Neural progenitor cell (in vitro differentiated cells): ENCODE results near the gene SLC6A18. TPM values are rescaled to one million over a fixed set of nuclear protein-coding genes. Genes with fewer than 3 reads are reported as not detected.

Experiments used
- DNase-seq: peaks from one replicate; pipeline ENCODE4 v3.0.0-alpha.2; 2016; ENCODE audit warnings: low spot score
- H2AFZ ChIP-seq: fragments of 200-600 bp; sonication (generic); replicated peaks from 2 replicates; pipeline ENCODE4 v1.6.1; 2016; ENCODE audit warnings: antibody characterized with exemption
- H3F3A ChIP-seq: fragments of 200-600 bp; sonication (generic); 2 replicates; pipeline ENCODE4 v1.6.1; 2016; ENCODE audit warnings: antibody characterized with exemption, low read depth
- H3K27ac ChIP-seq: fragments of 200-600 bp; sonication (generic); 2 replicates; pipeline ENCODE4 v1.5.1; 2016; ENCODE audit warnings: mild to moderate bottlenecking
- H3K27me3 ChIP-seq: fragments of 200-600 bp; sonication (generic); 2 replicates; pipeline ENCODE4 v1.6.1; 2016; ENCODE audit warnings: mild to moderate bottlenecking, moderate library complexity
- H3K36me3 ChIP-seq: fragments of 200-600 bp; sonication (generic); 2 replicates; pipeline ENCODE4 v1.5.1; 2016
- H3K4me1 ChIP-seq: fragments of 200-600 bp; sonication (generic); 2 replicates; pipeline ENCODE4 v1.6.1; 2016; ENCODE audit warnings: mixed run types
- H3K4me2 ChIP-seq: fragments of 200-600 bp; sonication (generic); 2 replicates; pipeline ENCODE4 v1.6.1; 2016
- H3K4me3 ChIP-seq: fragments of 200-600 bp; sonication (generic); 2 replicates; pipeline ENCODE4 v1.5.1; 2016
- H3K79me2 ChIP-seq: fragments of 200-600 bp; sonication (generic); 2 replicates; pipeline ENCODE4 v1.6.1; 2016; ENCODE audit warnings: low read depth
- H3K9ac ChIP-seq: fragments of 200-600 bp; sonication (generic); 2 replicates; pipeline ENCODE4 v1.6.1; 2016
- H3K9me3 ChIP-seq: fragments of 200-600 bp; sonication (generic); 2 replicates; pipeline ENCODE4 v1.5.1; 2016; ENCODE audit warnings: low read depth
- H4K20me1 ChIP-seq: fragments of 200-600 bp; sonication (generic); 2 replicates; pipeline ENCODE4 v1.6.1; 2016; ENCODE audit warnings: low read depth
- H3K27ac Mint-ChIP-seq: 3 replicates; pipeline ENCODE4 v1.8.0; 2021; ENCODE audit warnings: mixed read lengths
- H3K27me3 Mint-ChIP-seq: 2 replicates; pipeline ENCODE4 v1.8.0; 2022; ENCODE audit warnings: low read depth, mild to moderate bottlenecking, inconsistent platforms, moderate library complexity, mixed read lengths; ENCODE audit not compliant: insufficient read depth
- H3K36me3 Mint-ChIP-seq: 3 replicates; pipeline ENCODE4 v1.8.0; 2021; ENCODE audit warnings: mixed read lengths
- H3K4me1 Mint-ChIP-seq: 3 replicates; pipeline ENCODE4 v1.8.0; 2021; ENCODE audit warnings: mixed read lengths
- H3K4me3 Mint-ChIP-seq: 3 replicates; pipeline ENCODE4 v1.8.0; 2021; ENCODE audit warnings: mild to moderate bottlenecking, moderate library complexity, mixed read lengths
- H3K9me3 Mint-ChIP-seq: 3 replicates; pipeline ENCODE4 v1.8.0; 2020; ENCODE audit warnings: mixed read lengths
- EZH2 ChIP-seq: fragments of 200-600 bp; sonication (generic); IDR thresholded peaks from 2 replicates; pipeline ENCODE4 v1.6.1; 2017; ENCODE audit warnings: antibody characterized with exemption, mild to moderate bottlenecking, moderate library complexity
- EZH2phosphoT487 ChIP-seq: fragments of 200-600 bp; sonication (generic); IDR thresholded peaks from 2 replicates; pipeline ENCODE4 v1.6.1; 2017; ENCODE audit warnings: antibody characterized with exemption
- total RNA-seq: library from RNA; depleted of rRNA; stranded (reverse); fragments of >200 nt; gene quantifications from 2 replicates; pipeline ENCODE4 v1.2.3, GENCODE V29; 2015; ENCODE audit warnings: low replicate concordance
- TF ChIP-seq, protein P1 (sequence below): fragments of 200-600 bp; sonication (generic); IDR thresholded peaks from 2 replicates; pipeline ENCODE4 v1.5.1; 2017; ENCODE audit warnings: antibody characterized with exemption, mild to moderate bottlenecking

Gene SLC6A18
- total RNA-seq, 1 donor from 2014 or later: not detected

DNA sequence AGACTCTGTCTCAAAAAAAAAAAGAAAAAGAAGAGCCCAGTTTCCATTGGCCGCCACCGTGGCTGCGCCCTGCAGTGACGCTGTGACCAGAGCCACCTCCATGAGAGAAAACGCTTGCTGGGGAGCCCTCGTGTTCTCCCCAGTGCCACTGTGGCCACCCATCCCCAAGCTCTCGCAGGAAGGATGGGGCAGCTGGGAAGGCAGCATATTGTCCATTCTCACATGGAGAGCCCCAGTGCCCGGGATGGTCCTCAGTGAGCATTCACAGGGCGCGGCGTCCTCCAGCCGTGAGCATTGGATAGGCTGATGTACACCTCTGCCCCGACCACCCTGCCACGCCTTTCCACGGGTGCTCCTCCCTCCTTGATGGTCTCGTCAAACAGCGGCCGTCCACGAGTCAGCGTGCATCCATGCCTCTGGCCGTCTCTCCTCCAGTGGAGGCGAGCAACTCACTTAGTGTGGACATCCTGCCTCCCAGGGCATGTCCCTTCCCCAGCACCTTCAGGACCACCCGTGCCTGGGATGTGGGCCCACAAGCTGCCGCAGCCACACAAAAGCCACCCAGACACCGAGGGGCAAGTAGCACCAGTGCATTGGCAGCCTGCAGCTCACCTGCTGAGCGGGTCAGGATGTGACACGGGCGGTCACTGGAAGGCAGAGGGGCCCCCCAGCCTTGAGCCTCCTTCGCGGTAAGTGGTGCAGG is 47.2 kb upstream of the SLC6A18 start:
- H3K27ac ChIP-seq: no peak overlapping the region
- H3K4me2 ChIP-seq: no peak overlapping the region
- no peaks in the 10 kb centered on the region for H3K79me2 ChIP-seq
- no peak overlapping the region for H2AFZ ChIP-seq
- H3F3A ChIP-seq: no peaks in the 10 kb centered on the region
- H3K4me1 Mint-ChIP-seq: peaks cover 1% of the 10 kb centered on the region
- no peaks in the 10 kb centered on the region for H4K20me1 ChIP-seq
- no peak for TF ChIP-seq EZH2phosphoT487
- no peak for TF ChIP-seq EZH2
- TF ChIP-seq, protein P1, sequence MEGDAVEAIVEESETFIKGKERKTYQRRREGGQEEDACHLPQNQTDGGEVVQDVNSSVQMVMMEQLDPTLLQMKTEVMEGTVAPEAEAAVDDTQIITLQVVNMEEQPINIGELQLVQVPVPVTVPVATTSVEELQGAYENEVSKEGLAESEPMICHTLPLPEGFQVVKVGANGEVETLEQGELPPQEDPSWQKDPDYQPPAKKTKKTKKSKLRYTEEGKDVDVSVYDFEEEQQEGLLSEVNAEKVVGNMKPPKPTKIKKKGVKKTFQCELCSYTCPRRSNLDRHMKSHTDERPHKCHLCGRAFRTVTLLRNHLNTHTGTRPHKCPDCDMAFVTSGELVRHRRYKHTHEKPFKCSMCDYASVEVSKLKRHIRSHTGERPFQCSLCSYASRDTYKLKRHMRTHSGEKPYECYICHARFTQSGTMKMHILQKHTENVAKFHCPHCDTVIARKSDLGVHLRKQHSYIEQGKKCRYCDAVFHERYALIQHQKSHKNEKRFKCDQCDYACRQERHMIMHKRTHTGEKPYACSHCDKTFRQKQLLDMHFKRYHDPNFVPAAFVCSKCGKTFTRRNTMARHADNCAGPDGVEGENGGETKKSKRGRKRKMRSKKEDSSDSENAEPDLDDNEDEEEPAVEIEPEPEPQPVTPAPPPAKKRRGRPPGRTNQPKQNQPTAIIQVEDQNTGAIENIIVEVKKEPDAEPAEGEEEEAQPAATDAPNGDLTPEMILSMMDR: no peak
- peaks cover 2% of the 10 kb centered on the region for H3K4me1 ChIP-seq
- no peak for DNase-seq
- H3K4me3 ChIP-seq: no peak overlapping the region
- peaks cover 8% of the 10 kb centered on the region for H3K27me3 ChIP-seq
- H3K36me3 Mint-ChIP-seq: no peaks in the 10 kb centered on the region
- H3K4me3 Mint-ChIP-seq: no peak overlapping the region
- H3K9me3 ChIP-seq: no peaks in the 10 kb centered on the region
- peak overlapping the region; percentile 69 for H3K27ac Mint-ChIP-seq
- no peak overlapping the region for H3K9ac ChIP-seq
- H3K9me3 Mint-ChIP-seq: peaks cover 3% of the 10 kb centered on the region
- peaks cover 6% of the 10 kb centered on the region for H3K27me3 Mint-ChIP-seq
- H3K36me3 ChIP-seq: no peaks in the 10 kb centered on the region

DNA sequence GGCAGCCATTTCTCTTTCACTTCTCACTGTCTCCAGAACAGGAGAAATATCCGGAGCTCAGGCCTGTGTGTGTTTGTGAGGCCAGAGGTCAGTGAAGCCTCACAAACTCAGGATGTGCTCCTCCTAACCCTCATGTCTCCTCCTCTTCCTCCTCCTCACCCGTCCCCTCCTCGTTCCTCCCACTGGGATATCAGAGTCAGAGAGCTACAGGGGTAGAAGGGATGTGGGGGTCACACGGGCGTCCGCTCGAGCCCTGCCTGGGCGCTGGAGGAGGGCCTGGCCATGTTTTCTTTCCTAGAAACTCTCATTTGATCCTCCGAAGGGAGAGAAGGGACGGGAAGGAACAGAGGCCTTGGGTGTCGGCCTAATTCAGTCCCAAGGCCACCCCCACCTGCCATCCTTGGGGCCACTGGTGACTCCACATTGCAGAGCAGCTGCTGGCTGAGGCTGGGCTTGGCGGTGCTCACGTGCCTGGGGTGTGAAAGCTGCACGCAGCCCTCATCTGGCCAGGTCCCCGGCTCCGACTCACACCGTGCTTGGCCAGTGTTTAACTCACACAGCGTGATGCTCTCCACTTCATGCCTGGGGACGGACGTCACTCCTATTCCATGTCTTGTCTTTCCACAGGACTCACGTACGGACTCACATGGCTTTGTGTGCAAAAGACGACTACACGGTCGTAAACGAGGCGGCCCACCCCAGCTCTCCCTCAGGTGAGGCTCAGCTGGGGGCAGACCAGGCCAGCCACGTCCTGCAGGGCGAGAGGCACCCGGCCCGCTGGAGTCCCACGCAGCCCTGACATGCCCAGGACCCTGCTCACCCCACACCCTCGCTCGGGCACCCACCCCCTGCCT is 46.4 kb upstream of the SLC6A18 start:
- Histone ChIP-seq H3K27ac (no peak overlapping the region), H3K36me3 (no peaks in the 10 kb centered on the region), H3K27me3 (peaks cover 4% of the 10 kb centered on the region), H3K4me3 (no peak overlapping the region), H3F3A (no peaks in the 10 kb centered on the region), H3K79me2 (no peaks in the 10 kb centered on the region), H3K4me2 (no peak overlapping the region), H3K9me3 (no peaks in the 10 kb centered on the region), H2AFZ (no peak overlapping the region), H3K9ac (no peak overlapping the region), H4K20me1 (no peaks in the 10 kb centered on the region), H3K4me1 (peaks cover 5% of the 10 kb centered on the region)
- peaks cover 4% of the 10 kb centered on the region for H3K4me1 Mint-ChIP-seq
- no peaks in the 10 kb centered on the region for H3K9me3 Mint-ChIP-seq
- no peak overlapping the region for H3K27ac Mint-ChIP-seq
- H3K36me3 Mint-ChIP-seq: no peaks in the 10 kb centered on the region
- DNase-seq: no peak
- no peak for TF ChIP-seq EZH2
- TF ChIP-seq EZH2phosphoT487: no peak
- TF ChIP-seq, protein P1: no peak
- peaks cover 6% of the 10 kb centered on the region for H3K27me3 Mint-ChIP-seq
- no peak overlapping the region for H3K4me3 Mint-ChIP-seq

DNA sequence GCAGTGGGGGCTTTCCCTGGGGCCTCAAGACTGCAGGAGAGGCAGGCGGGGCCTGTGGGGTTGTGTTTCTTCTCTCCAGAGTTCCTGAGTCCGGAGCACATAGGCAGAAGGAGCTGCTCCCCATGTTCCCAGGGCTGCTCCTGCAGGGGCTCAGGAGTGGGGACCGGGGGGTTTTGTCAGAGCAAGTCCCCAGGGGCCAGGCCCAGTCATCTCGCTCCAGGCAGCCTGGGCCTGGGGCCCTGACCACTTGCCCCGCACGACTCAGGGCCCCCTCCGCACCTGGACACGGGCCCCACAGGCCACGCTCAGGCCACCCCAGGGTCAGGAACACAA is 45.8 kb upstream of the SLC6A18 start:
- no peak overlapping the region for H3K4me2 ChIP-seq
- H3K9me3 ChIP-seq: no peaks in the 10 kb centered on the region
- no peak for TF ChIP-seq EZH2phosphoT487
- TF ChIP-seq EZH2: no peak
- TF ChIP-seq, protein P1: no peak
- H3K36me3 Mint-ChIP-seq: no peaks in the 10 kb centered on the region
- H3K4me1 Mint-ChIP-seq: peaks cover 4% of the 10 kb centered on the region
- H3K4me3 Mint-ChIP-seq: no peak overlapping the region
- no peak overlapping the region for H3K4me3 ChIP-seq
- H3K27me3 ChIP-seq: no peaks in the 10 kb centered on the region
- H3K79me2 ChIP-seq: no peaks in the 10 kb centered on the region
- no peak overlapping the region for H3K27ac Mint-ChIP-seq
- H2AFZ ChIP-seq: no peak overlapping the region
- H3K4me1 ChIP-seq: peaks cover 5% of the 10 kb centered on the region
- no peaks in the 10 kb centered on the region for H3K9me3 Mint-ChIP-seq
- no peak for DNase-seq
- no peaks in the 10 kb centered on the region for H4K20me1 ChIP-seq
- peaks cover 4% of the 10 kb centered on the region for H3K27me3 Mint-ChIP-seq
- H3K9ac ChIP-seq: no peak overlapping the region
- no peak overlapping the region for H3K27ac ChIP-seq
- H3F3A ChIP-seq: no peaks in the 10 kb centered on the region
- no peaks in the 10 kb centered on the region for H3K36me3 ChIP-seq
